Endothelial cell of umbilical vein (primary cell): Measurements from ENCODE around the gene STOML1.

Experiments used
- EZH2 ChIP-seq: IDR thresholded peaks from 2 replicates; pipeline ENCODE4 v1.6.1; 2012; ENCODE audit warnings: borderline replicate concordance, low read depth, mild to moderate bottlenecking, moderate library complexity, low read length, inconsistent platforms; ENCODE audit not compliant: severe bottlenecking
- FOS ChIP-seq: IDR thresholded peaks from 2 replicates; pipeline ENCODE4 v1.6.1; 2011; ENCODE audit warnings: mild to moderate bottlenecking, low read length, moderate library complexity, borderline replicate concordance; ENCODE audit not compliant: insufficient read depth
- GATA2 ChIP-seq: IDR thresholded peaks from 2 replicates; pipeline ENCODE4 v1.7.0; 2011; ENCODE audit warnings: low read depth, mild to moderate bottlenecking, moderate library complexity, mixed read lengths, low read length; ENCODE audit not compliant: insufficient read length, insufficient read depth
- JUN ChIP-seq: IDR thresholded peaks from 2 replicates; pipeline ENCODE4 v1.6.1; 2011; ENCODE audit warnings: borderline replicate concordance, low read depth; ENCODE audit not compliant: insufficient read length, insufficient read depth
- MAX ChIP-seq: IDR thresholded peaks from 2 replicates; pipeline ENCODE4 v1.6.1; 2011; ENCODE audit not compliant: insufficient read depth, insufficient read length
- MYC ChIP-seq: IDR thresholded peaks from one replicate; pipeline ENCODE4 v1.6.1; 2011; ENCODE audit warnings: mild to moderate bottlenecking, low read depth, low read length
- POLR2A ChIP-seq: IDR thresholded peaks from 2 replicates; pipeline ENCODE4 v1.6.1; 2012; ENCODE audit warnings: low read depth, mild to moderate bottlenecking, control low read depth, low read length
- POLR2AphosphoS5 ChIP-seq: IDR thresholded peaks from 2 replicates; pipeline ENCODE4 v1.6.1; 2012; ENCODE audit warnings: low read depth, mild to moderate bottlenecking, control low read depth, low read length, moderate library complexity; ENCODE audit not compliant: insufficient read depth
- TF ChIP-seq, protein P1 (sequence below), 2 donors: IDR thresholded peaks; 1 replicate in 1 of 2; 2 replicates in 1 of 2; pipeline ENCODE4 v1.5.1; 2011; ENCODE audit warnings: low read length in 2 of 2, mild to moderate bottlenecking in 2 of 2, moderate library complexity in 2 of 2, control low read depth in 1 of 2, inconsistent platforms in 1 of 2, low read depth in 1 of 2; ENCODE audit not compliant: insufficient read depth in 1 of 2; ENCODE audit errors: extremely low read depth in 1 of 2

DNA sequence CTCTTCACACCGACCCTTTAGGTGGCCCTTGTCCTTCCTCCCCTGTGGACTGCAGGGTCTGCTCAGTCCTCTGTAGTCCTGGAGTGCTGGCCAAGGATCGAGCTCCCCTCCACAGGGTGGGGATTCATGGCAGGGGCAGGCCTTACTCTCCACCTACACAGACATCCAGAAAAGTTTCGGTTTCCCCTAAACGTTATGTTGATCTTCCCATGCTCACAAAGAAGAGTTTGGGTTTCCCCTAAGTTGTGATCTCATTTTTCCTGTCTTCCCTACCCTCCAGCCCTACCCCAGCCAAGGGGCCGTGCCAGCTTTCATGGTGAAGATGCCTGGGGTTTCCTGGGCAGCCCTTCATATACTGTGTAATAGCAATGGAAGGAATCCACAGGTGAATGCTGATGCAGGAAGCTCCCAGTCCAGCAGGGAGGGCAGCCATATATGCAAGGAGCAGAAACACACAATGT lies 10.3 kb downstream of the STOML1 start:
- no peak for TF ChIP-seq EZH2
- TF ChIP-seq, protein P1, sequence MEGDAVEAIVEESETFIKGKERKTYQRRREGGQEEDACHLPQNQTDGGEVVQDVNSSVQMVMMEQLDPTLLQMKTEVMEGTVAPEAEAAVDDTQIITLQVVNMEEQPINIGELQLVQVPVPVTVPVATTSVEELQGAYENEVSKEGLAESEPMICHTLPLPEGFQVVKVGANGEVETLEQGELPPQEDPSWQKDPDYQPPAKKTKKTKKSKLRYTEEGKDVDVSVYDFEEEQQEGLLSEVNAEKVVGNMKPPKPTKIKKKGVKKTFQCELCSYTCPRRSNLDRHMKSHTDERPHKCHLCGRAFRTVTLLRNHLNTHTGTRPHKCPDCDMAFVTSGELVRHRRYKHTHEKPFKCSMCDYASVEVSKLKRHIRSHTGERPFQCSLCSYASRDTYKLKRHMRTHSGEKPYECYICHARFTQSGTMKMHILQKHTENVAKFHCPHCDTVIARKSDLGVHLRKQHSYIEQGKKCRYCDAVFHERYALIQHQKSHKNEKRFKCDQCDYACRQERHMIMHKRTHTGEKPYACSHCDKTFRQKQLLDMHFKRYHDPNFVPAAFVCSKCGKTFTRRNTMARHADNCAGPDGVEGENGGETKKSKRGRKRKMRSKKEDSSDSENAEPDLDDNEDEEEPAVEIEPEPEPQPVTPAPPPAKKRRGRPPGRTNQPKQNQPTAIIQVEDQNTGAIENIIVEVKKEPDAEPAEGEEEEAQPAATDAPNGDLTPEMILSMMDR (IDR thresholded peaks at IDR 0.05; ENCODE audit: extremely low read depth in 1 of 2, insufficient read depth in 1 of 2, low read depth in 1 of 2, low read length in 2 of 2) = no peak
- TF ChIP-seq MYC = no peak
- no peak for TF ChIP-seq POLR2A
- no peak for TF ChIP-seq POLR2AphosphoS5
- no peak for TF ChIP-seq MAX
- no peak for TF ChIP-seq GATA2
- no peak for TF ChIP-seq FOS
- TF ChIP-seq JUN = no peak
